Measurements from ENCODE around the gene TNFRSF12A.

The TNFRSF12A gene

GRCh38 chr16:2987833-2988232 is 32.3 kb upstream of the TNFRSF12A start:
- Histone ChIP-seq H3K9me3 (ENCODE audit: control insufficient read depth, insufficient read depth, low read depth, low read length) (no peaks in the 10 kb centered on the region), H3K27ac (ENCODE audit: extremely low read depth, low read depth, low read length) (no peak overlapping the region), H3K4me1 (ENCODE audit: control insufficient read depth, insufficient read depth, low read length) (no peaks in the 10 kb centered on the region; the same call in 1 of the 2 replicates), H3K36me3 (ENCODE audit: control insufficient read depth in 2 of 2, insufficient read depth in 1 of 2, low read length in 2 of 2) (no peaks in the 10 kb centered on the region), H3K4me3 (ENCODE audit: low read depth, low read length) (no peak overlapping the region)
- ChIA-PET CTCF (interaction anchor here (0.8 to 1.3 kb wide), 4 partner anchors 25 to 61 kb away, joined by 3 to 7 read pairs (median 3); no protein-coding TSS in a partner anchor), POLR2A (interaction anchor here (1.1 kb wide), 1 partner anchor 41 kb away, joined by 9 read pairs; no protein-coding TSS in a partner anchor)
- TF ChIP-seq ZBTB48 (tag by site-specific recombination; IDR thresholded peaks at IDR 0.05) = peak; percentile 54; the same call in 1 of the 2 replicates
- TF ChIP-seq ZNF133 (tag by site-specific recombination; IDR thresholded peaks at IDR 0.05) = no peak
- peak; percentile 99 for TF ChIP-seq KLF1 (tag by site-specific recombination; IDR thresholded peaks at IDR 0.05)
- TF ChIP-seq, protein P1, sequence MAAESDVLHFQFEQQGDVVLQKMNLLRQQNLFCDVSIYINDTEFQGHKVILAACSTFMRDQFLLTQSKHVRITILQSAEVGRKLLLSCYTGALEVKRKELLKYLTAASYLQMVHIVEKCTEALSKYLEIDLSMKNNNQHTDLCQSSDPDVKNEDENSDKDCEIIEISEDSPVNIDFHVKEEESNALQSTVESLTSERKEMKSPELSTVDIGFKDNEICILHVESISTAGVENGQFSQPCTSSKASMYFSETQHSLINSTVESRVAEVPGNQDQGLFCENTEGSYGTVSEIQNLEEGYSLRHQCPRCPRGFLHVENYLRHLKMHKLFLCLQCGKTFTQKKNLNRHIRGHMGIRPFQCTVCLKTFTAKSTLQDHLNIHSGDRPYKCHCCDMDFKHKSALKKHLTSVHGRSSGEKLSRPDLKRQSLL (tag by site-specific recombination; IDR thresholded peaks at IDR 0.05) = no peak
- TF ChIP-seq, protein P2, sequence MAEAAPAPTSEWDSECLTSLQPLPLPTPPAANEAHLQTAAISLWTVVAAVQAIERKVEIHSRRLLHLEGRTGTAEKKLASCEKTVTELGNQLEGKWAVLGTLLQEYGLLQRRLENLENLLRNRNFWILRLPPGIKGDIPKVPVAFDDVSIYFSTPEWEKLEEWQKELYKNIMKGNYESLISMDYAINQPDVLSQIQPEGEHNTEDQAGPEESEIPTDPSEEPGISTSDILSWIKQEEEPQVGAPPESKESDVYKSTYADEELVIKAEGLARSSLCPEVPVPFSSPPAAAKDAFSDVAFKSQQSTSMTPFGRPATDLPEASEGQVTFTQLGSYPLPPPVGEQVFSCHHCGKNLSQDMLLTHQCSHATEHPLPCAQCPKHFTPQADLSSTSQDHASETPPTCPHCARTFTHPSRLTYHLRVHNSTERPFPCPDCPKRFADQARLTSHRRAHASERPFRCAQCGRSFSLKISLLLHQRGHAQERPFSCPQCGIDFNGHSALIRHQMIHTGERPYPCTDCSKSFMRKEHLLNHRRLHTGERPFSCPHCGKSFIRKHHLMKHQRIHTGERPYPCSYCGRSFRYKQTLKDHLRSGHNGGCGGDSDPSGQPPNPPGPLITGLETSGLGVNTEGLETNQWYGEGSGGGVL (tag by site-specific recombination; IDR thresholded peaks at IDR 0.05) = peak; percentile 49
- no peak for TF ChIP-seq REPIN1 (tag by site-specific recombination; IDR thresholded peaks at IDR 0.05; ENCODE audit: low read depth)
- no peak for TF ChIP-seq ZBTB1 (tag by site-specific recombination; IDR thresholded peaks at IDR 0.05)
- TF ChIP-seq ZNF629 (tag by site-specific recombination; IDR thresholded peaks at IDR 0.05) = no peak
- no peak for TF ChIP-seq ZNF23 (tag by site-specific recombination; IDR thresholded peaks at IDR 0.05; ENCODE audit: borderline replicate concordance)
- no peak for TF ChIP-seq ZNF292 (tag by site-specific recombination; IDR thresholded peaks at IDR 0.05; ENCODE audit: borderline replicate concordance, low read depth)
- TF ChIP-seq ZNF24 (tag by site-specific recombination; IDR thresholded peaks at IDR 0.05) = 0 out of 2 replicates have a peak, but pooled peaks have one; percentile 16
- TF ChIP-seq PRDM10 (tag by site-specific recombination; IDR thresholded peaks at IDR 0.05) = peak; percentile 57
- TF ChIP-seq ZNF837 (tag by site-specific recombination; IDR thresholded peaks at IDR 0.05) = no peak
- TF ChIP-seq KLF10 (tag by site-specific recombination; IDR thresholded peaks at IDR 0.05) = peak; percentile 70; the same call in 1 of the 2 replicates
- peak; percentile 85 for TF ChIP-seq SP7 (tag by site-specific recombination; IDR thresholded peaks at IDR 0.05)
- peak; percentile 76; the same call in 1 of the 2 replicates for TF ChIP-seq KLF17 (tag by site-specific recombination; IDR thresholded peaks at IDR 0.05)
- TF ChIP-seq ZBTB8A (tag by site-specific recombination; IDR thresholded peaks at IDR 0.05) = peak; percentile 83
- TF ChIP-seq ZNF335 (tag by site-specific recombination; conservative IDR thresholded peaks at IDR 0.05) = peak; percentile 41
- TF ChIP-seq ZNF510 (tag by site-specific recombination; IDR thresholded peaks at IDR 0.05; ENCODE audit: insufficient replicate concordance) = no peak
- TF ChIP-seq ZNF16 (tag by site-specific recombination; IDR thresholded peaks at IDR 0.05; ENCODE audit: low read depth) = no peak
- peak; percentile 100 for TF ChIP-seq ZIC2 (tag by site-specific recombination; IDR thresholded peaks at IDR 0.05)
- TF ChIP-seq EGR2 (tag by site-specific recombination; IDR thresholded peaks at IDR 0.05; ENCODE audit: low read depth) = 0 out of 2 replicates have a peak, but pooled peaks have one; percentile 21
- TF ChIP-seq ZNF2 (tag by site-specific recombination; IDR thresholded peaks at IDR 0.05) = no peak
- TF ChIP-seq ZFP69B (tag by site-specific recombination; IDR thresholded peaks at IDR 0.05) = no peak
- TF ChIP-seq, protein P3, sequence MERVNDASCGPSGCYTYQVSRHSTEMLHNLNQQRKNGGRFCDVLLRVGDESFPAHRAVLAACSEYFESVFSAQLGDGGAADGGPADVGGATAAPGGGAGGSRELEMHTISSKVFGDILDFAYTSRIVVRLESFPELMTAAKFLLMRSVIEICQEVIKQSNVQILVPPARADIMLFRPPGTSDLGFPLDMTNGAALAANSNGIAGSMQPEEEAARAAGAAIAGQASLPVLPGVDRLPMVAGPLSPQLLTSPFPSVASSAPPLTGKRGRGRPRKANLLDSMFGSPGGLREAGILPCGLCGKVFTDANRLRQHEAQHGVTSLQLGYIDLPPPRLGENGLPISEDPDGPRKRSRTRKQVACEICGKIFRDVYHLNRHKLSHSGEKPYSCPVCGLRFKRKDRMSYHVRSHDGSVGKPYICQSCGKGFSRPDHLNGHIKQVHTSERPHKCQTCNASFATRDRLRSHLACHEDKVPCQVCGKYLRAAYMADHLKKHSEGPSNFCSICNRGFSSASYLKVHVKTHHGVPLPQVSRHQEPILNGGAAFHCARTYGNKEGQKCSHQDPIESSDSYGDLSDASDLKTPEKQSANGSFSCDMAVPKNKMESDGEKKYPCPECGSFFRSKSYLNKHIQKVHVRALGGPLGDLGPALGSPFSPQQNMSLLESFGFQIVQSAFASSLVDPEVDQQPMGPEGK (tag by site-specific recombination; IDR thresholded peaks at IDR 0.05) = peak; percentile 85
- TF ChIP-seq ZFP3 (tag by site-specific recombination; IDR thresholded peaks at IDR 0.05; ENCODE audit: low read depth) = no peak
- no peak for TF ChIP-seq ZNF302 (tag by site-specific recombination; IDR thresholded peaks at IDR 0.05; ENCODE audit: low read depth)
- peak; percentile 35; the same call in 1 of the 2 replicates for TF ChIP-seq SP3 (tag by site-specific recombination; IDR thresholded peaks at IDR 0.05)
- TF ChIP-seq ZNF202 (tag by site-specific recombination; IDR thresholded peaks at IDR 0.05; ENCODE audit: borderline replicate concordance) = no peak
- TF ChIP-seq ZNF239 (tag by site-specific recombination; IDR thresholded peaks at IDR 0.05) = no peak
